Suprapubic skin (tissue), 4 donors: ENCODE results near the gene FRMD4B.

Experiments
- POLR2A ChIP-seq, 2 donors: fragments of 450-650 bp; IDR thresholded peaks; one replicate each; pipeline ENCODE4 v1.6.1; 2017; ENCODE audit warnings: antibody characterized with exemption in 2 of 2, mild to moderate bottlenecking in 2 of 2, moderate library complexity in 2 of 2
- POLR2AphosphoS5 ChIP-seq, 3 donors: sonication (generic); formaldehyde crosslinking; IDR thresholded peaks; one replicate each; pipeline ENCODE4 v1.6.1; 2017; ENCODE audit warnings: antibody characterized with exemption in 3 of 3
- TF ChIP-seq, protein P1 (sequence below), 2 donors: fragments of 200-600 bp in 1 of 2; fragments of 450-650 bp in 1 of 2; sonication (generic) in 1 of 2; IDR thresholded peaks; one replicate each; pipeline ENCODE4 v1.5.1; 2016 to 2019; ENCODE audit warnings: antibody characterized with exemption in 2 of 2, mild to moderate bottlenecking in 1 of 2, moderate library complexity in 1 of 2

GRCh38 chr3:69273896-69274295, 112.0 kb downstream of the FRMD4B start:
- TF ChIP-seq POLR2AphosphoS5 (IDR thresholded peaks at IDR 0.05) (no peak), POLR2A (IDR thresholded peaks at IDR 0.05) (no peak)
- TF ChIP-seq, protein P1, sequence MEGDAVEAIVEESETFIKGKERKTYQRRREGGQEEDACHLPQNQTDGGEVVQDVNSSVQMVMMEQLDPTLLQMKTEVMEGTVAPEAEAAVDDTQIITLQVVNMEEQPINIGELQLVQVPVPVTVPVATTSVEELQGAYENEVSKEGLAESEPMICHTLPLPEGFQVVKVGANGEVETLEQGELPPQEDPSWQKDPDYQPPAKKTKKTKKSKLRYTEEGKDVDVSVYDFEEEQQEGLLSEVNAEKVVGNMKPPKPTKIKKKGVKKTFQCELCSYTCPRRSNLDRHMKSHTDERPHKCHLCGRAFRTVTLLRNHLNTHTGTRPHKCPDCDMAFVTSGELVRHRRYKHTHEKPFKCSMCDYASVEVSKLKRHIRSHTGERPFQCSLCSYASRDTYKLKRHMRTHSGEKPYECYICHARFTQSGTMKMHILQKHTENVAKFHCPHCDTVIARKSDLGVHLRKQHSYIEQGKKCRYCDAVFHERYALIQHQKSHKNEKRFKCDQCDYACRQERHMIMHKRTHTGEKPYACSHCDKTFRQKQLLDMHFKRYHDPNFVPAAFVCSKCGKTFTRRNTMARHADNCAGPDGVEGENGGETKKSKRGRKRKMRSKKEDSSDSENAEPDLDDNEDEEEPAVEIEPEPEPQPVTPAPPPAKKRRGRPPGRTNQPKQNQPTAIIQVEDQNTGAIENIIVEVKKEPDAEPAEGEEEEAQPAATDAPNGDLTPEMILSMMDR (IDR thresholded peaks at IDR 0.05) = no peak
